ENCODE data around the gene SPTB. TPM values are rescaled to one million over a fixed set of nuclear protein-coding genes. Genes with fewer than 3 reads are reported as not detected.

SPTB gene
- total and polyA plus RNA-seq, 8 donors, result under 0.01 to 3.5 (median 0.55) TPM; not detected in 2

DNA sequence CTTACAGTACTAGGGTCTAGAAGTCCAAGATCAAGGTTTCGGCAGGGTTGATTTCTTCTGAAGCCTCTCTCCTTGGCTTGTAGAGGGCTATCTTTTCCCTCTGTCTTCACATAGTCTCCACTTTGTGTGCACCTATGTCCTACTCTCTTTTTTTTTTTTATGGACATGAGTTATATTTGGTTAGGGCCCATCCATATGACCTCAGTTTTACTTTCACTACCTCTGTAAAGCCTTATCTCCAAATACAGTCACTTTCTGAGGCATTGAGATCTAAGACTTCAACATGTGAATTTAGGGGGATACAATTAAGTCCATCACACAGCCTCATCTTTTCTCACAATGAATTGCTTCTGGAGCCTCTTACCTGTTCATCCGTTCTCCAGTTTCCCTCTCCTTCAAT lies 5.9 kb upstream of the SPTB start:
- Histone ChIP-seq H3K4me3 (no peak overlapping the region), H3K4me1 (peaks cover 3 to 6% (median 4%) of the 10 kb centered on the region in 4 donors), H3K27ac (no peak overlapping the region), H3K9me3 (no peaks in the 10 kb centered on the region), H3K27me3 (peaks cover 0 to 57% (median 15%) of the 10 kb centered on the region in 3 donors), H3K36me3 (no peaks in the 10 kb centered on the region)
- DNase-seq, result no peak
- TF ChIP-seq EP300 (IDR thresholded peaks at IDR 0.05) (no peak), POLR2AphosphoS5 (IDR thresholded peaks at IDR 0.05) (no peak), POLR2A (IDR thresholded peaks at IDR 0.05) (no peak), CTCF (IDR thresholded peaks at IDR 0.05) (no peak)
- intact Hi-C loops (cut with DNase I; ENCODE audit: low total_unique reads), result no loop called here
- WGBS, 5 donors, result 85 to 97% (median 93%) methylated on average over 2 of the region's 2 CpGs

DNA sequence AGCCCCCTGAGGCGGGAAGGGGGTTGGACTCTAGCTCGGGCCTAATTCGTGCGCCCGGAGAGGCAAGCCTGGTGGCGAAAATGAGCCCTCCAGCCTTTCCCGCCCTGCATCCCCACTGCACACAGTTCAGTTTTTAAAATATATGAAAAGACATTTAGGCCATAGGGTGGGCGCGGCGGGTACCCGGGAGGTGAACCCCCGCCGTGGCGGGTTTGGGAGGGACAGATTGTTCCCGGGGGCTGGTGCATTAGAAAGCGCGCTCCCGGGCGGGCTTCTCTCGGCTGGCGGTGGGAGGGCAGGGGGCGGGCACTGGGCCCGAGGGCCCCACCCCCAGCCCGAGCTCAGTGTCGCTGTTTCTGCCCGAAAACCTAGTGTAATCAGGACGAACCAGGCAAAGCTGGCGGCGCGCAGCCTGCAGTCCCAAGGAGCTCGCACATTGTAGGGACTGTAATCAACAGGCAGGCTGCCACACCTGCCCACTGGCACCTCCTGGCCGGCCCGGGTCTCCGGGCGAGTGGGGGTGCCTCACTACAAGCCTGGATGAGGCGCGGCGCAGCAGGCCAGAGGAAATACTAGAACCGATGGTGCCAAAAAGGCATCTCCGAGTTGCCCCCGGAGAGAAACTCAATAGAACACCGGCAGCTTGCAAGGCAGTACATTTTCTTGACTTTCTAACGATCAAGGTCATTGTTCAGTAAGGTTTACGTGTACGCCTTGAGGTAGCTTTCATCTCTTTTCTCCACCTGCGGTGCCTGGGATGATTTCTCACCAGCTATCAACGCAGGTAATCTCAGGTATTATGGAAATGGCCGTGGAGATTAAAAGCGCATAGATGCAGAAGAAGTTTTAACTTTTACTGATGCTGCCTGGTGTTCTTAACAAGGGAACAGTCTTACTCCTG lies 764 bp upstream of the SPTB start:
- Histone ChIP-seq H3K4me1 (peaks cover 16 to 24% (median 22%) of the 10 kb centered on the region in 4 donors), H3K4me3 (peak overlapping the region; percentile 60 to 84 (median 72)), H3K27me3 (peaks cover 0 to 74% (median 36%) of the 10 kb centered on the region in 3 donors), H3K36me3 (no peaks in the 10 kb centered on the region), H3K9me3 (no peaks in the 10 kb centered on the region), H3K27ac (peak overlapping the region in 2 of 5 donors; percentile 11 to 45)
- TF ChIP-seq EP300 (IDR thresholded peaks at IDR 0.05) (no peak), CTCF (IDR thresholded peaks at IDR 0.05) (no peak), POLR2A (IDR thresholded peaks at IDR 0.05) (no peak), POLR2AphosphoS5 (IDR thresholded peaks at IDR 0.05) (no peak)
- DNase-seq, result peak; percentile 46 to 82
- WGBS, 5 donors, result 1 to 5% (median 1%) methylated on average over 32 to 49 of the region's 49 CpGs
- intact Hi-C loops (cut with DNase I; ENCODE audit: low total_unique reads), result no loop called here

- intact Hi-C loops (cut with DNase I; ENCODE audit: low total_unique reads), result no loop called here
- peaks cover 0 to 76% (median 36%) of the 10 kb centered on the region in 3 donors for H3K27me3 ChIP-seq
- peak in 1 of 2 donors; percentile 47 for DNase-seq
- no peak for TF ChIP-seq CTCF (IDR thresholded peaks at IDR 0.05)
- TF ChIP-seq POLR2A (IDR thresholded peaks at IDR 0.05), result no peak
- 6 to 18% (median 8%) methylated on average over 18 to 43 of the region's 43 CpGs for WGBS, 5 donors
- H3K4me1 ChIP-seq, result peaks cover 16 to 24% (median 22%) of the 10 kb centered on the region in 4 donors
- no peaks in the 10 kb centered on the region for H3K9me3 ChIP-seq
- peak overlapping the region; percentile 60 to 84 (median 72) for H3K4me3 ChIP-seq
- no peaks in the 10 kb centered on the region for H3K36me3 ChIP-seq
- H3K27ac ChIP-seq, result peak overlapping the region in 2 of 5 donors; percentile 15 to 45
Measured at GRCh38 chr14:64878837-64879634, 671 bp downstream of the SPTB start.

- H3K36me3 ChIP-seq, result no peaks in the 10 kb centered on the region
- TF ChIP-seq EP300 (IDR thresholded peaks at IDR 0.05) (no peak), CTCF (IDR thresholded peaks at IDR 0.05) (no peak), POLR2AphosphoS5 (IDR thresholded peaks at IDR 0.05) (no peak), POLR2A (IDR thresholded peaks at IDR 0.05) (no peak)
- H3K27ac ChIP-seq, result no peak overlapping the region
- H3K4me3 ChIP-seq, result no peak overlapping the region
- 80 to 95% (median 92%) methylated on average over 4 of the region's 4 CpGs for WGBS, 5 donors
- peaks cover 16 to 24% (median 22%) of the 10 kb centered on the region in 4 donors for H3K4me1 ChIP-seq
- no peaks in the 10 kb centered on the region for H3K9me3 ChIP-seq
- intact Hi-C loops (cut with DNase I; ENCODE audit: low total_unique reads), result no loop called here
- no peak for DNase-seq
- H3K27me3 ChIP-seq, result peaks cover 0 to 70% (median 36%) of the 10 kb centered on the region in 3 donors
Measured at GRCh38 chr14:64877846-64878245, 1.9 kb downstream of the SPTB start.
